Measurements from ENCODE around the gene ASB10. TPM values are rescaled to one million over a fixed set of nuclear protein-coding genes. Genes with fewer than 3 reads are reported as not detected.

The ASB10 gene
- total RNA-seq, 1 experiment from 2014 or later, result not detected

GRCh38 chr7:151212626-151213025 is 25.6 kb upstream of the ASB10 start:
- in situ Hi-C loops (cut with HindIII; ENCODE audit: low pct_unique_long_range_greater_than_20kb, low sequenced_read_pairs) (no loop called here), intact Hi-C loops (cut with micrococcal nuclease; ENCODE audit: unreplicated experiment) (no loop called here)
- H3K4me3 ChIP-seq (ENCODE audit: low read depth in 2 of 2, low read length in 2 of 2), result no peak overlapping the region
- H3K27me3 ChIP-seq (ENCODE audit: control insufficient read depth, insufficient read depth, low read length), result no peaks in the 10 kb centered on the region
- TF ChIP-seq SIN3A (IDR thresholded peaks at IDR 0.05; ENCODE audit: borderline replicate concordance, insufficient read depth, low read depth, low read length), result no peak
- no peak for TF ChIP-seq CTCF (IDR thresholded peaks at IDR 0.05)
- TF ChIP-seq TCF7L2 (IDR thresholded peaks at IDR 0.05; ENCODE audit: low read depth, low read length), result no peak
- TF ChIP-seq REST (IDR thresholded peaks at IDR 0.05; ENCODE audit: insufficient read depth in 1 of 2, low read depth in 2 of 2, low read length in 1 of 2), result no peak
- TF ChIP-seq POLR2AphosphoS5 (IDR thresholded peaks at IDR 0.05; ENCODE audit: low read depth, low read length), result no peak
- H3K27ac ChIP-seq (ENCODE audit: low read length), result no peak overlapping the region
- ChIA-PET CTCF (no interaction called here), POLR2A (no interaction called here)
- H3K9me3 ChIP-seq (ENCODE audit: control insufficient read depth, insufficient read depth, low read depth, low read length), result no peaks in the 10 kb centered on the region
- DNase-seq (ENCODE audit: low read depth, low spot score) (no peak), ATAC-seq (no peak)
- TSS peak; percentile 31 for BruUV-seq (replicated peaks)
- H3K4me1 ChIP-seq (ENCODE audit: control insufficient read depth, insufficient read depth, low read length), result no peaks in the 10 kb centered on the region
- H3K36me3 ChIP-seq (ENCODE audit: control insufficient read depth, insufficient read depth, low read length), result peaks cover 24% of the 10 kb centered on the region

GRCh38 chr7:151211155-151211772 is 24.2 kb upstream of the ASB10 start:
- H3K27ac ChIP-seq (ENCODE audit: low read length), result no peak overlapping the region
- no peaks in the 10 kb centered on the region for H3K9me3 ChIP-seq (ENCODE audit: control insufficient read depth, insufficient read depth, low read depth, low read length)
- intact Hi-C loops (cut with micrococcal nuclease; ENCODE audit: unreplicated experiment), result no loop called here
- DNase-seq (ENCODE audit: low read depth, low spot score), result no peak
- CTCF ChIA-PET, result interaction anchor here (0.5 to 0.7 kb wide), 2 partner anchors 35 to 457 kb away, joined by 3 to 4 read pairs; no protein-coding TSS in a partner anchor
- H3K4me3 ChIP-seq (ENCODE audit: low read depth in 2 of 2, low read length in 2 of 2), result no peak overlapping the region
- in situ Hi-C loops (cut with HindIII; ENCODE audit: low pct_unique_long_range_greater_than_20kb, low sequenced_read_pairs), result no loop called here
- POLR2A ChIA-PET, result no interaction called here
- peaks cover 17% of the 10 kb centered on the region for H3K36me3 ChIP-seq (ENCODE audit: control insufficient read depth, insufficient read depth, low read length)
- BruUV-seq (replicated peaks), result no TSS peak
- no peaks in the 10 kb centered on the region for H3K27me3 ChIP-seq (ENCODE audit: control insufficient read depth, insufficient read depth, low read length)
- no peak for ATAC-seq
- H3K4me1 ChIP-seq (ENCODE audit: control insufficient read depth, insufficient read depth, low read length), result no peaks in the 10 kb centered on the region
- TF ChIP-seq SIN3A (IDR thresholded peaks at IDR 0.05; ENCODE audit: borderline replicate concordance, insufficient read depth, low read depth, low read length), result no peak
- no peak for TF ChIP-seq POLR2AphosphoS5 (IDR thresholded peaks at IDR 0.05; ENCODE audit: low read depth, low read length)
- TF ChIP-seq REST (IDR thresholded peaks at IDR 0.05; ENCODE audit: insufficient read depth in 1 of 2, low read depth in 2 of 2, low read length in 1 of 2), result no peak
- TF ChIP-seq CTCF (IDR thresholded peaks at IDR 0.05), result no peak
- TF ChIP-seq TCF7L2 (IDR thresholded peaks at IDR 0.05; ENCODE audit: low read depth, low read length), result no peak

All from Panc1 (cell line).